Measurements from ENCODE around the gene ENOX1. TPM values are rescaled to one million over a fixed set of nuclear protein-coding genes. Genes with fewer than 3 reads are reported as not detected.

Gene ENOX1
- total and polyA plus RNA-seq, 9 of the 15 experiments (the other 6 are each of a cell fraction or from before 2014, with no cell fraction given): not detected

GRCh38 chr13:43558326-43558725, 228.4 kb downstream of the ENOX1 start (continued):
- TF ChIP-seq ZNF644 (tag; IDR thresholded peaks at IDR 0.05; ENCODE audit: low read depth) (no peak), ZNF282 (CRISPR knock-in tag; IDR thresholded peaks at IDR 0.05) (no peak), BRD9 (IDR thresholded peaks at IDR 0.05; ENCODE audit: low read depth, partially characterized antibody) (no peak)

DNA sequence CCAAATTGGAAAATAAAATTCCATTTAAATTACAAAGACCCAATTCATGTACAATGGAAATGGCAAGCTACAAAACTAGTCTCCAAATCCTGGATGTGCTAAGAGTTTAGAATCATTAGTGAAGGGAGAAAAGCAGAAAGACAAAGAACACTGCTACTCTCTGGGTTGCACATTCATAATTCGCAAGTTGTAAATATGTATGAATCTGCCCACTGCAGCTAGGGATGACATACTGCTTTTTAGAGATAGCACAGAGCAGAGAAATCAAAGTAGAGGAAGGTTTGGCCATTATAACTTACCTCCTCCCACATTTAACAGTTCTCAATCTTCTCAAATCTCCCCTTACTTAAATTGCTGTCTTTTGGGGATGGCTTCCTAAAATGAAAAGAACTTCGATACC, 231.1 kb downstream of the ENOX1 start:
- DNase-seq (ENCODE audit: extremely low read depth in 1 of 4, low spot score in 3 of 4) (no peak), ATAC-seq (no peak), FAIRE-seq (no peak)
- Histone ChIP-seq H4K20me1 (replicated peaks; ENCODE audit: control insufficient read depth, insufficient read depth, low read length) (no peaks in the 10 kb centered on the region), H3K4me1 (replicated peaks in 1 of 2; ENCODE audit: control insufficient read depth in 2 of 2, insufficient read depth in 2 of 2, low read length in 2 of 2) (no peaks in the 10 kb centered on the region), H3K4me2 (ENCODE audit: insufficient read depth, low read length) (no peak overlapping the region), H3K79me2 (ENCODE audit: control insufficient read depth, insufficient read depth, low read length) (no peaks in the 10 kb centered on the region), H3K27me3 (ENCODE audit: control insufficient read depth in 2 of 2, insufficient read depth in 2 of 2, low read length in 2 of 2) (no peaks in the 10 kb centered on the region), H3K36me3 (ENCODE audit: control insufficient read depth, insufficient read depth, low read length) (no peaks in the 10 kb centered on the region), H3K9ac (ENCODE audit: insufficient read depth in 1 of 2, low read depth in 2 of 2, low read length in 2 of 2) (no peak overlapping the region), H2AFZ (ENCODE audit: low read depth, low read length) (no peak overlapping the region), H3K27ac (ENCODE audit: extremely low read depth, low read depth, low read length) (no peak overlapping the region), H3K4me3 (no peak overlapping the region), H3K9me1 (ENCODE audit: control insufficient read depth, insufficient read depth, low read length) (no peaks in the 10 kb centered on the region), H3K9me3 (replicated peaks; ENCODE audit: control insufficient read depth, insufficient read depth, low read depth, low read length) (no peaks in the 10 kb centered on the region)
- ChIA-PET POLR2A (interaction anchor here (1.2 kb wide), 1 partner anchor 13 kb away, joined by 3 read pairs; no protein-coding TSS in a partner anchor), CTCF (ENCODE audit: low intra/inter-chr PET ratio) (no interaction called here)
- WGBS (ENCODE audit: insufficient coverage, low coverage, missing lambda C conversion rate): 0% methylated on average over 2 of the region's 2 CpGs
- no peak for TF ChIP-seq KLF6 (CRISPR knock-in tag; IDR thresholded peaks at IDR 0.05; ENCODE audit: borderline replicate concordance)
- TF ChIP-seq SRF (CRISPR knock-in tag; IDR thresholded peaks at IDR 0.05): no peak
- no peak for TF ChIP-seq HCFC1 (IDR thresholded peaks at IDR 0.05; ENCODE audit: low read depth, low read length)
- TF ChIP-seq EWSR1 (IDR thresholded peaks at IDR 0.05; ENCODE audit: borderline replicate concordance, low read depth, partially characterized antibody): no peak
- intact Hi-C loops (cut with micrococcal nuclease): no loop called here
- no TSS peak for BruUV-seq (replicated peaks)
- in situ Hi-C loops (cut with MboI): no loop called here
